OCI-M1 (cell line): ENCODE data around the gene PPP3R2.
"Not testable (repeated sequence)": the region's sequence is repeated elsewhere in the genome, so short reads cannot be mapped to it uniquely, and the experiment has no call there.

Experiments used
- DNase-seq: peaks from one replicate; lab custom pipeline; 2025; lab: John Stamatoyannopoulos, UW

The PPP3R2 gene

GRCh38 chr9:101587332-101588043 is 7.3 kb downstream of the PPP3R2 start:
- no peak for DNase-seq

- peak; percentile 30 for DNase-seq
These were observed 8.1 kb downstream of the PPP3R2 start for GRCh38 chr9:101586651-101587050.

GRCh38 chr9:101585740-101586139 is 9.0 kb downstream of the PPP3R2 start:
- peak; percentile 22 for DNase-seq

GRCh38 chr9:101582553-101582952 is 12.2 kb downstream of the PPP3R2 start:
- no peak for DNase-seq

- DNase-seq: peak; percentile 32
These were observed 14.8 kb downstream of the PPP3R2 start for GRCh38 chr9:101579711-101580545.

GRCh38 chr9:101578378-101578777 is 16.4 kb downstream of the PPP3R2 start:
- DNase-seq: peak; percentile 35

GRCh38 chr9:101574731-101575333 is 19.9 kb downstream of the PPP3R2 start:
- no peak for DNase-seq

GRCh38 chr9:101572316-101572715 is 22.5 kb downstream of the PPP3R2 start:
- DNase-seq: no peak

GRCh38 chr9:101571114-101571513 is 23.7 kb downstream of the PPP3R2 start:
- peak; percentile 42 for DNase-seq

- DNase-seq: peak; percentile 93
These were observed 24.8 kb downstream of the PPP3R2 start for GRCh38 chr9:101569741-101570501.

- DNase-seq: peak; percentile 10
These were observed 26.9 kb downstream of the PPP3R2 start for GRCh38 chr9:101567725-101568350.

GRCh38 chr9:101566904-101567724 is 27.7 kb downstream of the PPP3R2 start:
- peak; percentile 80 for DNase-seq

- DNase-seq: no peak
These were observed 30.5 kb downstream of the PPP3R2 start for GRCh38 chr9:101564252-101564651.

GRCh38 chr9:101562966-101563365 is 31.8 kb downstream of the PPP3R2 start:
- no peak for DNase-seq

- no peak for DNase-seq
These were observed 33.0 kb downstream of the PPP3R2 start for GRCh38 chr9:101561740-101562139.

- DNase-seq: not testable (repeated sequence)
These were observed 45.2 kb downstream of the PPP3R2 start for GRCh38 chr9:101549472-101550098.

- no peak for DNase-seq
These were observed 51.6 kb downstream of the PPP3R2 start for GRCh38 chr9:101543098-101543735.
